HG03175 (cell line): ENCODE measurements around the gene ANO10.
"Not testable (repeated sequence)": the region's sequence is repeated elsewhere in the genome, so short reads cannot be mapped to it uniquely, and the experiment has no call there.

Experiments used
- ATAC-seq: cut with Tn5 transposase; IDR thresholded peaks from one replicate; pipeline ENCODE4 v1.9.1; 2021; ENCODE audit warnings: mild to moderate bottlenecking, moderate library complexity; ENCODE audit not compliant: unreplicated experiment

ANO10 gene

GRCh38 chr3:43481375-43481774 lies 140.4 kb downstream of the ANO10 start:
- ATAC-seq, result no peak

DNA sequence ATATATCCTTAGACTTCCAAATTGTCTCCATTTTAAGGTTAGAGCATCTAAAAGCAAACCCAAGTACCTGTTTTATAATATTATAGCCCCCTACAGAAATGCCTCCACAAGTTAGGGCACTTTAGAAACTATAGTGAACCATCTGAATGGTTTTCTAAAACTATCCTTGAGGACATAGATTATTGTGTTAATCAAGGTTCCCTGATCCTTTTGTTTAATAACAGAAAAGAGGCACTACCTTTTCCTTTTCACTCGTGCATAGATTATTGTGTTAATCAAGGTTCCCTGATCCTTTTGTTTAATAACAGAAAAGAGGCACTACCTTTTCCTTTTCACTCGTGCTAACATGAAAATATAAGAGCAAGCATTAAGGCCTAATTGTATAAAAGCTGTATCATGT lies 143.0 kb downstream of the ANO10 start:
- not testable (repeated sequence) for ATAC-seq

DNA sequence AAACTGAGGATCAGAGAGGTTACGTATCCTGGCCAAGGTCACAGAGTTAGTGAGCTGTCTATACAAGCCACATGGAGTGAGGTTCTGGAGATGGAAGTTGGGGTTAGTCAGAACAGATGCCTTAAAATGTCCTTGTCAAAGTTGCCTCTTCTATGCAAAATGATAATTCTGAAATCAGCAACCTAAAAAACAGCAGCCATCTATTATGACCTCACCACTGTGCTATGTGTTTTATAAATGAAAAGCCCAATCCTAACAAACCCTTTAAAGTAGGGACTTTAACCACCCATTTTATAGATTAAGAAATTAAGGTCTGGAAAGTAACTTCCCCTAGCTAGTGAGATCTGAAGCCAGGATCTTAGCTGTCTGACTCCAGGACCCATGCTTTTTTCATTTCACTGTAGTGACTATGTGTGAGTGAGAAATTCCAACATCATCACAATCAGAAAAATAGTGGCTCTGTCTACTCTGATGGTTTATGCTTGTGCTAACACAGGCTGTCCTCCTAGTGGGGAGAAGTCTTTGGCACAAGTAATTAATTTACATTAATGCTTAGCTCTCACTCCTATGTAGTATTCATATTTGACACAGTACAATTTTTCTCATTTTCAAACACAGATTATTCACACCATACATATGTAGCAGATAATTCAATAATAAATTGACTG lies 143.6 kb downstream of the ANO10 start:
- no peak for ATAC-seq

GRCh38 chr3:43477600-43477999 lies 144.2 kb downstream of the ANO10 start:
- ATAC-seq, result no peak

DNA sequence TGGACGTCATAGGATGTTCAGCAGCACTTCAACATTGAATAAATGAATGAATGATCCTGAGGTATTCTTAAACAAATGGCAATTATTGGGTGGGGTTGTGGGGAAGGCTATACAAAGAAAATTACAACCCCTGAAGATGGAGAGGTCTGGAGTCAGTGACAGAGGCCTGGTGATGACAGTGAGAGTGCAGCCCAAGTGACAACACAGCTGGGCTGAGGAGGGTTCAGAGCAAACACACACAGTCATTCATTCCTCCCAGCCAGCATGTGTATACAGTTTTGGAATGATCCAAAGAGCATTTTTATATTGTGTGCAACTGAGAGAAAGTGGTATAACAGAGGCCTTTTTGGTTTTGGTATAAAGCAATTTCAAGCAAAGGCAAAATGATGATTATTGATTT lies 148.1 kb downstream of the ANO10 start:
- ATAC-seq, result no peak

DNA sequence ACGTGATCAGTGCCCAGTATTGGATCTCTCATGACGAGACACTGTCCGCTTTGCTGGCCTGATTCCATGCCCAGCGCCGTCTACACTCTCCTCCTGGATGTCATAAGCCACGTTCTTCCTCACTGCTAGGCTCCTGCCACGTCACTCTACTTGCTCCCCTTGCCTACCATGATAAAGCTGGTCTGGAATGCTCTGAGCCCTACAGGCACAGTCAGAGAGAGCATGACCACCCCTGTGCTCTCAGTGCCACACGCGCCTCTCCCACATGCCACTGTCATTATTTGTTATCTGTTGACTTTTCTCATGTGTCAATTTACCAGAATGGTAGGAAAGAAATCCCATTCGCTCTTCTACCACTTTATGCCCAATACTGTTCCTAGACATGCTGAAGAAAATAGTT lies 148.6 kb downstream of the ANO10 start:
- no peak for ATAC-seq

GRCh38 chr3:43468133-43468532 lies 153.7 kb downstream of the ANO10 start:
- no peak for ATAC-seq

GRCh38 chr3:43465109-43465508 lies 156.7 kb downstream of the ANO10 start:
- ATAC-seq, result no peak

- not testable (repeated sequence) for ATAC-seq
Measured at GRCh38 chr3:43462566-43462965, 159.2 kb downstream of the ANO10 start.

GRCh38 chr3:43461345-43461744 lies 160.5 kb downstream of the ANO10 start:
- ATAC-seq, result no peak

- not testable (repeated sequence) for ATAC-seq
Measured at GRCh38 chr3:43457038-43457437, 164.8 kb downstream of the ANO10 start.

- no peak for ATAC-seq
Measured at GRCh38 chr3:43455233-43455632, 166.6 kb downstream of the ANO10 start.

GRCh38 chr3:43453981-43454380 lies 167.8 kb downstream of the ANO10 start:
- no peak for ATAC-seq

GRCh38 chr3:43451670-43452254 lies 170.0 kb downstream of the ANO10 start:
- no peak for ATAC-seq

- ATAC-seq, result no peak
Measured at GRCh38 chr3:43448098-43448497, 173.7 kb downstream of the ANO10 start.

- ATAC-seq, result no peak
Measured at GRCh38 chr3:43445820-43446219, 176.0 kb downstream of the ANO10 start.

- ATAC-seq, result no peak
Measured at GRCh38 chr3:43442872-43443395, 178.9 kb downstream of the ANO10 start.

- no peak for ATAC-seq
Measured at GRCh38 chr3:43436507-43437140, 185.2 kb downstream of the ANO10 start.

DNA sequence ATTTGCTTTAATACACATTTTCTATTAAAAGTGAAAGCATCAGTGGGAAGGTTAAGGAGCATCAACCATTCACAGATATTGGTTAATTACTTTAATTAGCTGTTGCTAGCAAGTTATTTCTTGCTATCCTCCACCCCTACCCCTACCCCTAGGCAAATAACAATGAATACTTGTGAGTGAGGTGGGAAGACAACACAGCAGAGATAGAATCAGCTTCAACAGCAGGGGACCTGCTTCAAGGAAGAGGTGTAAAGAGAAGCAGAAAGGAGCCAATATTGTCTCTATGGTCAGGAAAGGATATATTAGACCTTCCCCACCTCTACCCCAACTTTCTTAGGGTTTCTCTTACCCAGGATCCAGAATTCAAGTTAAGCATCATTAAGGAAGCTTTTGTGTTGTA lies 186.1 kb downstream of the ANO10 start:
- ATAC-seq, result no peak

DNA sequence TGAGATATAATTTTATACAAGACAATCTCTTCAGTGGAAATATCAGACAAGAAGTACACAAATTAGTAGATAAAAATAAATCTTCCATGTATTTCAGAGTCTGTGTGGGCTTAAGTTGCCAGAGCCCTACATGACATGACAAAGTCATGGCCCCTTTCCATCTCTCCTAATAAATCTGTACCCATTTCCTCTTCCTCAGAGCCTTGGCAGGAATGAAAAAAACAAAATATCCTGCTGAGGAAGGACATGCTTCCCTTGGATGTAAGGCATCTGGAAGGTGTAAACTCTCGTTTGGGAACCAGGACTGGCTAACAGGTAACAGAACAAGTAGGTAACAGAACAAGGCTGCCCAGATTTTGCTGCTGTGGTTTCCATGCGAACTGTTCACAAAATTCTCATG lies 187.4 kb downstream of the ANO10 start:
- ATAC-seq, result no peak

- no peak for ATAC-seq
Measured at GRCh38 chr3:43432462-43432861, 189.3 kb downstream of the ANO10 start.

- no peak for ATAC-seq
Measured at GRCh38 chr3:43426388-43426787, 195.4 kb downstream of the ANO10 start.
